A673 (cell line): ENCODE data around the gene BRD2.

Experiments
- CTCF ChIP-seq: fragments of 300-800, 200-600 bp; sonication (generic); conservative IDR thresholded peaks from 2 replicates; pipeline ENCODE4 v1.5.1; 2017; ENCODE audit warnings: low read depth, mild to moderate bottlenecking, antibody characterized with exemption, low read length, moderate library complexity, mixed read lengths
- EZH2 ChIP-seq: fragments of 200-600 bp; sonication (generic); IDR thresholded peaks from 2 replicates; pipeline ENCODE4 v1.6.1; 2017; ENCODE audit warnings: borderline replicate concordance, low read depth, mild to moderate bottlenecking, mixed read lengths, antibody characterized with exemption, low read length; ENCODE audit not compliant: poor library complexity, severe bottlenecking

GRCh38 chr6:32968093-32968866 is at the start of gene BRD2:
- TF ChIP-seq CTCF: no peak
- TF ChIP-seq EZH2: no peak
